ENCODE results near the gene CTIF. TPM values are rescaled to one million over a fixed set of nuclear protein-coding genes. Genes with fewer than 3 reads are reported as not detected.

Gene CTIF
- total and polyA plus RNA-seq, 12 donors: 20.5 to 159 (median 57.0) TPM

DNA sequence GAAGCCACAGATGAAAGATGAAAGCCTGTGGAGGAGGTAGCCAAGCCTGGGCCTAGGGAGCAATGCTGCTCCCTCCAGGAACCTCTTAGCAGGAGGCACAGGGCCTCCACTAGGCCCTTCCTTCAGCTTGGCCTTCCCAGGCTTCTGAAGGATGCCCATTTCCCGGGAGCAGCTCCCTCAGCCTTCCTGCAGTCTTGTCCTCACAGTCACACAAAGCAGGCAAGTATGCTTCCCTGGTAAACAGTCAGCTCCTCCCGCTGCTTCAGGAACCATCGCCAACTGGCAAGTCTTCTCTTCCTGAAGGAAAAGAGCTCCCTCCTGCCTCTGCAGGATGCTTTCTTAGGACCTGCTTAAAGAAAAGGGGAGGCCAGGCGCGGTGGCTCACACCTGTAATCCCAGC is 358.7 kb downstream of the CTIF start:
- Histone ChIP-seq H3K36me3 (replicated peaks in 1 of 2) (no peaks in the 10 kb centered on the region), H3K4me3 (no peak overlapping the region), H3K4me1 (replicated peaks in 1 of 2) (peaks cover 9 to 12% of the 10 kb centered on the region in 2 donors), H3K27ac (peak overlapping the region in 1 of 5 donors; percentile 62), H3K9me3 (replicated peaks in 1 of 3) (no peaks in the 10 kb centered on the region), H3K27me3 (no peaks in the 10 kb centered on the region)
- 80 to 94% (median 87%) methylated on average over 5 of the region's 5 CpGs for WGBS, 4 donors
- no peak for DNase-seq
- TF ChIP-seq, protein P1, sequence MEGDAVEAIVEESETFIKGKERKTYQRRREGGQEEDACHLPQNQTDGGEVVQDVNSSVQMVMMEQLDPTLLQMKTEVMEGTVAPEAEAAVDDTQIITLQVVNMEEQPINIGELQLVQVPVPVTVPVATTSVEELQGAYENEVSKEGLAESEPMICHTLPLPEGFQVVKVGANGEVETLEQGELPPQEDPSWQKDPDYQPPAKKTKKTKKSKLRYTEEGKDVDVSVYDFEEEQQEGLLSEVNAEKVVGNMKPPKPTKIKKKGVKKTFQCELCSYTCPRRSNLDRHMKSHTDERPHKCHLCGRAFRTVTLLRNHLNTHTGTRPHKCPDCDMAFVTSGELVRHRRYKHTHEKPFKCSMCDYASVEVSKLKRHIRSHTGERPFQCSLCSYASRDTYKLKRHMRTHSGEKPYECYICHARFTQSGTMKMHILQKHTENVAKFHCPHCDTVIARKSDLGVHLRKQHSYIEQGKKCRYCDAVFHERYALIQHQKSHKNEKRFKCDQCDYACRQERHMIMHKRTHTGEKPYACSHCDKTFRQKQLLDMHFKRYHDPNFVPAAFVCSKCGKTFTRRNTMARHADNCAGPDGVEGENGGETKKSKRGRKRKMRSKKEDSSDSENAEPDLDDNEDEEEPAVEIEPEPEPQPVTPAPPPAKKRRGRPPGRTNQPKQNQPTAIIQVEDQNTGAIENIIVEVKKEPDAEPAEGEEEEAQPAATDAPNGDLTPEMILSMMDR (IDR thresholded peaks at IDR 0.05): no peak
- no peak for TF ChIP-seq POLR2A (IDR thresholded peaks at IDR 0.05)
- intact Hi-C loops (cut with DNase I): no loop called here

DNA sequence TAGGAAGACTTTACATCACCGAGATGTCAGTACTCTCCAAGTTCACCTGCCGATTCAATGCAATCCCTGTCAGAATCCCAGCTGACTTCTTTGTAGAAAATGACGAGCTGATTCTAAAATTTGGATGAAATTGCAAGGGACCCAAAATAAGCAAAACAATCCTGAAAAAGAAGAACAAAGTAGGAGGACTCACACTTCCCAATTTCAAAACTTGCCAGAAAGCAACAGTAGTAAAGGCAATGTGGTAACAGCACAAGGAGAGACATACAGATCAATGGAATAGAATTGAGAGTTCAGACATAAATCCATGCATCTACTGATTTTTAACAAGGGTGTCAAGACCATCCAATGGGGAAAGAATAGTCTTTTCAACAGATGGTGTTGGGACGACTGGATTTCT is 359.7 kb downstream of the CTIF start:
- no peak for TF ChIP-seq POLR2A (IDR thresholded peaks at IDR 0.05)
- 76 to 82% (median 79%) methylated on average over 4 of the region's 4 CpGs for WGBS, 4 donors
- H3K27me3 ChIP-seq: no peaks in the 10 kb centered on the region
- no peak for DNase-seq
- H3K27ac ChIP-seq: no peak overlapping the region
- H3K36me3 ChIP-seq (replicated peaks in 1 of 2): no peaks in the 10 kb centered on the region
- H3K4me1 ChIP-seq (replicated peaks in 1 of 2): peaks cover 12 to 22% of the 10 kb centered on the region in 2 donors
- intact Hi-C loops (cut with DNase I): no loop called here
- no peaks in the 10 kb centered on the region for H3K9me3 ChIP-seq (replicated peaks in 1 of 3)
- no peak overlapping the region for H3K4me3 ChIP-seq

DNA sequence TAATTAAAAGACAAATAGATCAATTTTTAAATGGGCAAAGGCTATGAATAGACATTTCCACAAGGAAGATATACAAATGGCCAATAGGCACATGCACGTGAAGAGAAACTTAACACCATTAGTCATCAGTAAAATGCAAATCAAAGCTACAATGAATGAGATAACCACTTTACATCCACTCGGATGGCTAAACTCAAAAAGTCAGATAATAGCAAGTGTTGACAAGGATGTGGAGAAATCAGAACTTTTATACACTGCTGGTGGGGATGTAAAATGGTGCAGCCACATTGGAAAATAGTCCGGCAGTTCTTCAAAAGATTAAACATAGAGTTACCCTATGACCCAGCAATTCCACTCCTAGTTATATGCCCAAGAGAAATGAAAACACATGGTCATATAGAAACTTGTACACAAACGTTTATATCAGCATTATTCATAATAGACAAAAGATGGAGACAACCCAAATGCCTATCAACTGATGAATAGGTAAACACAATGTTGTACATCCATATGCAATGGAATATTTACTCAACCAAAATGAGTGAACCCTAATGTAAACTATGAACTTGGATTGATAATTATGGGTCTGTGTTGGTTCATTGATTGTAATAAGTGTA is 360.8 kb downstream of the CTIF start:
- no peak for DNase-seq
- WGBS, 4 donors: 84 to 92% (median 88%) methylated on average over 4 of the region's 4 CpGs
- Histone ChIP-seq H3K27ac (no peak overlapping the region), H3K36me3 (replicated peaks in 1 of 2) (no peaks in the 10 kb centered on the region), H3K4me3 (no peak overlapping the region), H3K27me3 (no peaks in the 10 kb centered on the region), H3K4me1 (replicated peaks in 1 of 2) (peaks cover 12 to 30% of the 10 kb centered on the region in 2 donors), H3K9me3 (replicated peaks in 1 of 3) (no peaks in the 10 kb centered on the region)
- intact Hi-C loops (cut with DNase I): no loop called here
- no peak for TF ChIP-seq POLR2A (IDR thresholded peaks at IDR 0.05)
- TF ChIP-seq, protein P1 (IDR thresholded peaks at IDR 0.05): no peak

DNA sequence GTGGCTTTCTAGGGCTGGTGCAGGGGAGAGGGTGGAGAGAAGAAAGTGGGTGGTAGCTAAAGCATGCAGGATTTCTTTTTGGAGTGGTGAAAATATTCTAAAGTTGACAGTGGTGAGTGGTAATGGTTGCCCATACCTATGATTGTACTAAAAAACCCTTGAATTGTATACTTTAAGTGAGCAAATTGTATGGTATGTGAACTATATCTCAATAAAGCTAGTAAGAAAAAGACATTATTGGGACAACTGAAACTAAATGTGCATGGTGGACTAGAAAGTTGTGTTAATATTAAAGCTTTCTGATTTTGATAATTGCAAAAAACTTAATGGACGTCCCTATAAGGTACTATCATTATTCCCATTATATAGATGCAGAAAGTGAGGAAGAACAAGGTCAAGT is 361.6 kb downstream of the CTIF start:
- H3K27me3 ChIP-seq: no peaks in the 10 kb centered on the region
- H3K36me3 ChIP-seq (replicated peaks in 1 of 2): no peaks in the 10 kb centered on the region
- no peak overlapping the region for H3K27ac ChIP-seq
- intact Hi-C loops (cut with DNase I): no loop called here
- TF ChIP-seq POLR2A (IDR thresholded peaks at IDR 0.05): no peak
- TF ChIP-seq, protein P1 (IDR thresholded peaks at IDR 0.05): no peak
- DNase-seq: no peak
- H3K4me3 ChIP-seq: no peak overlapping the region
- H3K4me1 ChIP-seq (replicated peaks in 1 of 2): peaks cover 12 to 30% of the 10 kb centered on the region in 2 donors
- H3K9me3 ChIP-seq (replicated peaks in 1 of 3): no peaks in the 10 kb centered on the region
- 79 to 93% (median 84%) methylated on average over 1 of the region's 1 CpG for WGBS, 4 donors
